GM12878 (cell line): Measurements from ENCODE around the gene HBB. TPM values are rescaled to one million over a fixed set of nuclear protein-coding genes. Genes with fewer than 3 reads are reported as not detected.

Source experiments
- ATAC-seq: fragments of 200-7000 bp; cut with Tn5 transposase; 3 replicates; pipeline ENCODE4 v1.9.1; 2020; ENCODE audit warnings: mild to moderate bottlenecking, moderate library complexity
- BruUV-seq: library from RNA; stranded (reverse); fragments of 400-500 nt; replicated peaks from 2 replicates; lab custom pipeline; 2021; lab: Mats Ljungman, UMichigan
- CTCF ChIA-PET: fragments of 300-600 bp; sonication (Branson Sonifier 250); formaldehyde crosslinking; extraction: SDS; loops from one replicate; lab custom pipeline; 2021; ENCODE audit warnings: inconsistent platforms; lab: Yijun Ruan, JAX
- POLR2A ChIA-PET: fragments of 350-600 bp; formaldehyde crosslinking; extraction: SDS; loops from one replicate; lab custom pipeline; 2021; ENCODE audit warnings: inconsistent platforms; lab: Charles Lee
- RAD21 ChIA-PET: fragments of 300-600 bp; sonication (Branson Sonifier 250); formaldehyde crosslinking; loops from one replicate; lab custom pipeline; 2023; ENCODE audit warnings: antibody characterized with exemption; ENCODE audit not compliant: unreplicated experiment; lab: Charles Lee
- SMC1A ChIA-PET: fragments of 300-600 bp; sonication (Branson Sonifier 250); formaldehyde crosslinking; loops from one replicate; lab custom pipeline; 2023; ENCODE audit not compliant: unreplicated experiment, uncharacterized antibody; lab: Charles Lee
- DNase-seq: peaks from one replicate; pipeline ENCODE4 v3.0.0-alpha.2; 2011; ENCODE audit warnings: low read depth, low spot score
- FAIRE-seq: peaks from 3 replicates; lab custom pipeline; 2011; peaks lifted over from hg19 to GRCh38; lab: Jason Lieb, UNC
- H2AFZ ChIP-seq: 2 replicates; pipeline ENCODE4 v1.6.0; 2011; ENCODE audit warnings: low read depth, low read length, control low read depth; ENCODE audit not compliant: control insufficient read depth
- H3K27ac ChIP-seq: 2 replicates; pipeline ENCODE4 v1.5.1; 2011; ENCODE audit warnings: control low read depth; ENCODE audit not compliant: control insufficient read depth, insufficient read depth
- H3K27me3 ChIP-seq, 2 experiments: replicated peaks in 1 of 2; 2 replicates each; pipeline versions ENCODE4 v1.6.0 to v1.6.1; 2011; ENCODE audit warnings: low read length in 1 of 2; ENCODE audit not compliant: control insufficient read depth in 2 of 2, insufficient read depth in 2 of 2
- H3K36me3 ChIP-seq, 2 experiments: 2 replicates each; pipeline ENCODE4 v1.5.1; 2011; ENCODE audit warnings: low read length in 1 of 2; ENCODE audit not compliant: control insufficient read depth in 2 of 2, insufficient read depth in 2 of 2
- H3K4me1 ChIP-seq: 2 replicates; pipeline ENCODE4 v1.6.1; 2011; ENCODE audit warnings: mild to moderate bottlenecking, low read length, moderate library complexity, mixed read lengths; ENCODE audit not compliant: control insufficient read depth, insufficient read depth
- H3K4me2 ChIP-seq: 2 replicates; pipeline ENCODE4 v1.6.0; 2011; ENCODE audit warnings: control low read depth; ENCODE audit not compliant: control insufficient read depth, insufficient read depth
- H3K4me3 ChIP-seq: fragments of 200-600 bp; sonication (generic); 2 replicates; pipeline ENCODE4 v1.5.1; 2016
- H3K79me2 ChIP-seq: 2 replicates; pipeline ENCODE4 v1.6.0; 2011; ENCODE audit warnings: low read length; ENCODE audit not compliant: control insufficient read depth, insufficient read depth
- H3K9ac ChIP-seq: 2 replicates; pipeline ENCODE4 v1.8.0; 2011; ENCODE audit warnings: low read length, control low read depth, mixed read lengths; ENCODE audit not compliant: control insufficient read depth, insufficient read depth
- H3K9me3 ChIP-seq: replicated peaks from 3 replicates; pipeline ENCODE4 v1.5.1; 2011; ENCODE audit warnings: mild to moderate bottlenecking, low read length; ENCODE audit not compliant: control insufficient read depth, insufficient read depth
- H4K20me1 ChIP-seq: 2 replicates; pipeline ENCODE4 v1.6.0; 2011; ENCODE audit not compliant: control insufficient read depth, insufficient read depth
- ATF7 ChIP-seq: fragments of 450-650 bp; IDR thresholded peaks from 2 replicates; pipeline ENCODE4 v1.6.1; 2016; ENCODE audit warnings: low read depth, mild to moderate bottlenecking
- BACH1 ChIP-seq: fragments of 450-650 bp; IDR thresholded peaks from 2 replicates; pipeline ENCODE4 v1.6.1; 2017; ENCODE audit warnings: mild to moderate bottlenecking, borderline replicate concordance
- FOXM1 ChIP-seq: IDR thresholded peaks from 2 replicates; pipeline ENCODE4 v1.6.1; 2012; ENCODE audit warnings: low read depth, mild to moderate bottlenecking, inconsistent platforms, low read length, moderate library complexity
- HCFC1 ChIP-seq: fragments of 150-350 bp; IDR thresholded peaks from 2 replicates; pipeline ENCODE4 v1.6.1; 2014; ENCODE audit warnings: low read length
- IKZF1 ChIP-seq: fragments of 450-650 bp; conservative IDR thresholded peaks from 2 replicates; pipeline ENCODE4 v1.6.1; 2017; ENCODE audit warnings: antibody characterized with exemption, mild to moderate bottlenecking
- MTA2 ChIP-seq: fragments of 450-650 bp; IDR thresholded peaks from 2 replicates; pipeline ENCODE4 v1.6.1; 2016; ENCODE audit warnings: low read depth, mild to moderate bottlenecking, moderate library complexity
- NBN ChIP-seq: fragments of 450-650 bp; IDR thresholded peaks from 2 replicates; pipeline ENCODE4 v1.6.1; 2016
- NFXL1 ChIP-seq: fragments of 450-650 bp; IDR thresholded peaks from 2 replicates; pipeline ENCODE4 v1.6.1; 2017; ENCODE audit warnings: antibody characterized with exemption, mild to moderate bottlenecking, borderline replicate concordance
- NFYB ChIP-seq: IDR thresholded peaks from 2 replicates; pipeline ENCODE4 v1.6.1; 2011; ENCODE audit warnings: low read depth, mild to moderate bottlenecking, low read length, improper control_type of control experiment, moderate library complexity; ENCODE audit not compliant: insufficient read depth
- NR2C1 ChIP-seq: fragments of 450-650 bp; IDR thresholded peaks from 2 replicates; pipeline ENCODE4 v1.6.1; 2017; ENCODE audit warnings: antibody characterized with exemption, mild to moderate bottlenecking, moderate library complexity
- NR2C2 ChIP-seq: IDR thresholded peaks from 2 replicates; pipeline ENCODE4 v1.6.1; 2011; ENCODE audit warnings: borderline replicate concordance, low read depth; ENCODE audit not compliant: control insufficient read depth, insufficient read length
- PML ChIP-seq: IDR thresholded peaks from 2 replicates; pipeline ENCODE4 v1.6.1; 2012; ENCODE audit warnings: low read length, inconsistent platforms
- RB1 ChIP-seq: fragments of 450-650 bp; formaldehyde crosslinking; IDR thresholded peaks from 2 replicates; pipeline ENCODE4 v1.6.1; 2017; ENCODE audit warnings: mild to moderate bottlenecking, borderline replicate concordance
- RELB ChIP-seq: fragments of 450-650 bp; IDR thresholded peaks from 2 replicates; pipeline ENCODE4 v1.6.1; 2017; ENCODE audit warnings: low read depth, mild to moderate bottlenecking, moderate library complexity
- RFX5 ChIP-seq: IDR thresholded peaks from 2 replicates; pipeline ENCODE4 v1.6.1; 2011; ENCODE audit warnings: low read depth, low read length, improper control_type of control experiment
- WGBS: methylation state at CpG from one replicate; pipeline ENCODE4 v1.1.6; 2016; ENCODE audit warnings: low lambda C conversion rate; ENCODE audit not compliant: insufficient replicate concordance, insufficient coverage; ENCODE audit errors: missing lambda C conversion rate; 5-methylcytosine and 5-hydroxymethylcytosine counted together
- in situ Hi-C: fragments of 300-500 bp; cut with MboI; formaldehyde crosslinking; loops from 9 replicates; pipeline ENCODE4 v1.14.3; 2018; ENCODE audit warnings: mixed read lengths
- intact Hi-C: fragments of 100-400 bp; cut with micrococcal nuclease; formaldehyde crosslinking; loops from one replicate; pipeline ENCODE4 v1.14.2; 2022; ENCODE audit not compliant: unreplicated experiment
- polyA plus RNA-seq, 11 experiments: library from polyadenylated mRNA; depleted of rRNA in 4 of 11; unstranded in 6 of 11; stranded (reverse) in 5 of 11; fragments of >200 nt; fragmentation: Nextera tagmentation in 4 of 11; fragmentation: Illumina TruSeq in 1 of 11; extraction: Ambion mirVana in 4 of 11; extraction: Trizol in 1 of 11; gene quantifications; 1 replicate in 1 of 11; 2 replicates in 10 of 11; pipeline versions ENCODE4 v1.2.1 to v1.2.3, GENCODE V29; 2011 to 2016; ENCODE audit warnings: inconsistent platforms in 2 of 11, missing spikeins in 2 of 11, low read depth in 1 of 11
- total RNA-seq, 4 experiments: library from RNA; depleted of rRNA in 3 of 4; stranded (reverse); fragments of >200 nt in 3 of 4; fragmentation: Illumina TruSeq in 1 of 4; extraction: Trizol in 1 of 4; gene quantifications; 2 replicates each; pipeline versions ENCODE4 v1.2.1 to v1.2.3, GENCODE V29; 2013 to 2021
- TF ChIP-seq, protein P1 (sequence below): IDR thresholded peaks from 2 replicates; pipeline ENCODE4 v1.6.1; 2012; ENCODE audit warnings: low read depth, low read length, improper control_type of control experiment
- TF ChIP-seq, protein P2 (sequence below): fragments of 450-650 bp; conservative IDR thresholded peaks from 2 replicates; pipeline ENCODE4 v1.6.1; 2017; ENCODE audit warnings: mild to moderate bottlenecking, moderate library complexity

The HBB gene
- total and polyA plus RNA-seq, 10 of the 15 experiments (the other 5 are each of a cell fraction or from before 2014, with no cell fraction given): 0.36 TPM; not detected in 9

- in situ Hi-C loops: no loop called here
- H3K79me2 ChIP-seq: no peaks in the 10 kb centered on the region
- intact Hi-C loops: no loop called here
- H3K9ac ChIP-seq: no peak overlapping the region
- CTCF ChIA-PET: no interaction called here
- no peak overlapping the region for H3K4me2 ChIP-seq
- no peaks in the 10 kb centered on the region for H3K4me1 ChIP-seq
- no peaks in the 10 kb centered on the region for H3K9me3 ChIP-seq
- RAD21 ChIA-PET: no interaction called here
- no peak for TF ChIP-seq FOXM1
- no peak for TF ChIP-seq ATF7
- TF ChIP-seq, protein P1, sequence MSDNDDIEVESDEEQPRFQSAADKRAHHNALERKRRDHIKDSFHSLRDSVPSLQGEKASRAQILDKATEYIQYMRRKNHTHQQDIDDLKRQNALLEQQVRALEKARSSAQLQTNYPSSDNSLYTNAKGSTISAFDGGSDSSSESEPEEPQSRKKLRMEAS: no peak
- TF ChIP-seq NBN: no peak
- no peak for TF ChIP-seq RB1
- TF ChIP-seq HCFC1: no peak
- TF ChIP-seq MTA2: no peak
- TF ChIP-seq RELB: no peak
- TF ChIP-seq, protein P2, sequence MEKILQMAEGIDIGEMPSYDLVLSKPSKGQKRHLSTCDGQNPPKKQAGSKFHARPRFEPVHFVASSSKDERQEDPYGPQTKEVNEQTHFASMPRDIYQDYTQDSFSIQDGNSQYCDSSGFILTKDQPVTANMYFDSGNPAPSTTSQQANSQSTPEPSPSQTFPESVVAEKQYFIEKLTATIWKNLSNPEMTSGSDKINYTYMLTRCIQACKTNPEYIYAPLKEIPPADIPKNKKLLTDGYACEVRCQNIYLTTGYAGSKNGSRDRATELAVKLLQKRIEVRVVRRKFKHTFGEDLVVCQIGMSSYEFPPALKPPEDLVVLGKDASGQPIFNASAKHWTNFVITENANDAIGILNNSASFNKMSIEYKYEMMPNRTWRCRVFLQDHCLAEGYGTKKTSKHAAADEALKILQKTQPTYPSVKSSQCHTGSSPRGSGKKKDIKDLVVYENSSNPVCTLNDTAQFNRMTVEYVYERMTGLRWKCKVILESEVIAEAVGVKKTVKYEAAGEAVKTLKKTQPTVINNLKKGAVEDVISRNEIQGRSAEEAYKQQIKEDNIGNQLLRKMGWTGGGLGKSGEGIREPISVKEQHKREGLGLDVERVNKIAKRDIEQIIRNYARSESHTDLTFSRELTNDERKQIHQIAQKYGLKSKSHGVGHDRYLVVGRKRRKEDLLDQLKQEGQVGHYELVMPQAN: no peak
- TF ChIP-seq PML: no peak
- TF ChIP-seq NFYB: no peak
- no peak for TF ChIP-seq BACH1
- no peak for TF ChIP-seq NR2C2
- TF ChIP-seq RFX5: no peak
- TF ChIP-seq NFXL1: no peak
- no peak for TF ChIP-seq NR2C1
- TF ChIP-seq IKZF1: no peak
- TF ChIP-seq, all 136 proteins: peak for 0
- no peak for FAIRE-seq
- POLR2A ChIA-PET: no interaction called here
- no TSS peak for BruUV-seq
- DNase-seq: no peak
- H3K36me3 ChIP-seq: no peaks in the 10 kb centered on the region
- ATAC-seq: no peak
- peaks cover 0 to 2% of the 10 kb centered on the region in 2 experiments; a peak in 2 of 4 replicates for H3K27me3 ChIP-seq
- H4K20me1 ChIP-seq: no peaks in the 10 kb centered on the region
- H3K27ac ChIP-seq: no peak overlapping the region
- SMC1A ChIA-PET: interaction anchor here (0.9 kb wide), 1 partner anchor 11 kb away, joined by 3 read pairs; no protein-coding TSS in a partner anchor
- WGBS: 41% methylated on average over 3 of the region's 3 CpGs
- H3K4me3 ChIP-seq: no peak overlapping the region
- no peak overlapping the region for H2AFZ ChIP-seq
Measured at GRCh38 chr11:5247472-5248192, 20.8 kb upstream of the HBB start.
